Neutrophil (primary cell): ENCODE measurements around the gene SUPT20H.

ENCODE experiments used
- H3K27ac ChIP-seq: fragments of 200-600 bp; sonication (generic); 2 replicates; pipeline ENCODE4 v1.5.1; 2016; ENCODE audit warnings: mild to moderate bottlenecking, moderate library complexity
- H3K27me3 ChIP-seq: fragments of 200-600 bp; sonication (generic); 2 replicates; pipeline ENCODE4 v1.6.0; 2016; ENCODE audit warnings: mild to moderate bottlenecking
- H3K36me3 ChIP-seq: fragments of 200-600 bp; sonication (generic); 2 replicates; pipeline ENCODE4 v1.5.1; 2017
- H3K4me1 ChIP-seq, 2 experiments: fragments of 200-600 bp in 1 of 2; sonication (generic) in 1 of 2; 1 replicate in 1 of 2; 2 replicates in 1 of 2; pipeline versions ENCODE4 v1.5.1 to v1.6.1; 2013 to 2016; ENCODE audit warnings: low read depth in 1 of 2, low read length in 1 of 2, mild to moderate bottlenecking in 1 of 2, moderate library complexity in 1 of 2; ENCODE audit not compliant: control insufficient read depth in 1 of 2, insufficient read depth in 1 of 2
- H3K4me3 ChIP-seq, 2 experiments: fragments of 200-600 bp in 1 of 2; sonication (generic) in 1 of 2; 1 replicate in 1 of 2; 2 replicates in 1 of 2; pipeline ENCODE4 v1.5.1; 2013 to 2016; ENCODE audit warnings: low read depth in 1 of 2, low read length in 1 of 2, mild to moderate bottlenecking in 1 of 2, moderate library complexity in 1 of 2
- H3K9me3 ChIP-seq: fragments of 200-600 bp; sonication (generic); 2 replicates; pipeline ENCODE4 v1.5.1; 2016
- TF ChIP-seq, protein P1 (sequence below): fragments of 200-600 bp; sonication (generic); IDR thresholded peaks from 2 replicates; pipeline ENCODE4 v1.5.1; 2016; ENCODE audit warnings: antibody characterized with exemption

The SUPT20H gene

DNA sequence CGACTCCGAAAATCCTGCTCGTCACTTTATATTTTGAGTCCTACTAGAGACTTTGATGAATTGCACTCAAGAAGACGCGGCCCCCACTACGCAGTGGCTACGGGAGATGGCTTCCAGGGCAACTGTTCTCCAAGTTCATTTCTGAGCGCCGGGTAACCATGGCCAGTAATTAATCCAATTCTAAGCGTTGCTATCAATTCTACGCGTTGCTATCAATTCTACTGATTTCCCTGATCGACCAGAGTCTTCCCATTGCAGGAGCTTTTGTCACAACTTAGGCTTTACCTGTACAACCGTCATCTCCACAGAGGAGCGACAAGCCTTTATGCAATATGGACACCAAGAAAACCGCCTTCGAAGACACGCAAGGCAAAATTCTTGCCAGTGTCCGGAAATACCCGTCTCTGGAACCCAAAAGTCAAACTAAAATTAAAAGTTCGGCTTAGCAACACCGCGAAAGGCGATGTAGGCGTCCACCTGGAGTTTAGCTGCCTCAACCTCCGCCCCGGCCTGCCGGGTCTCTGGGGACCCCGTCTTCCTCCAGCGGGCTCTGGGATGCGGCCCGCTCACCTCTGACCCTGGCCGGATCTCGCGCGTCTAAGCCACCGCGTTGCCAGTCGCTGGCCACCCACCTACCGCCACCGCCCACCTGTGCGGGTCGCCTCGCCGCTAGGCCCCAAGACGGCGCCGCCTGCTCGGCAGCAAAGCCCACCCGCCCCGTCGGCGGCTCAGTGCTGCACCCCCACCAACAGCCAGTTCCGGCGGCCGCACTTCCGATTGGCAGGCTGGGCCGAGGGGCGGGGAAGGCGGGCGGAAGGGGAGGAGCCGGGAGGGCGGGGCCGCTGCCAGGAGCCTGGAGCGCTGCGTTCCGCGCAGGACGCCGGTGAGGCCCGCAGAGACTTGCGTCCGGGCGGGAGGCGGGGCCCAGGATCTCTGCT lies at the start of gene SUPT20H:
SUPT20H (minus strand) TSS at position 779 of the 938 bp plus-strand sequence. CDS start 8,198 bp downstream, outside the sequence.
- no peaks in the 10 kb centered on the region for H3K9me3 ChIP-seq
- peak within 1 kb of the TSS; percentile 69 to 93 for H3K4me3 ChIP-seq
- no peaks in the 10 kb centered on the region for H3K36me3 ChIP-seq
- peaks cover 25 to 29% of the 10 kb centered on the region in 2 experiments for H3K4me1 ChIP-seq
- peak within 1 kb of the TSS; percentile 85 for H3K27ac ChIP-seq
- TF ChIP-seq, protein P1, sequence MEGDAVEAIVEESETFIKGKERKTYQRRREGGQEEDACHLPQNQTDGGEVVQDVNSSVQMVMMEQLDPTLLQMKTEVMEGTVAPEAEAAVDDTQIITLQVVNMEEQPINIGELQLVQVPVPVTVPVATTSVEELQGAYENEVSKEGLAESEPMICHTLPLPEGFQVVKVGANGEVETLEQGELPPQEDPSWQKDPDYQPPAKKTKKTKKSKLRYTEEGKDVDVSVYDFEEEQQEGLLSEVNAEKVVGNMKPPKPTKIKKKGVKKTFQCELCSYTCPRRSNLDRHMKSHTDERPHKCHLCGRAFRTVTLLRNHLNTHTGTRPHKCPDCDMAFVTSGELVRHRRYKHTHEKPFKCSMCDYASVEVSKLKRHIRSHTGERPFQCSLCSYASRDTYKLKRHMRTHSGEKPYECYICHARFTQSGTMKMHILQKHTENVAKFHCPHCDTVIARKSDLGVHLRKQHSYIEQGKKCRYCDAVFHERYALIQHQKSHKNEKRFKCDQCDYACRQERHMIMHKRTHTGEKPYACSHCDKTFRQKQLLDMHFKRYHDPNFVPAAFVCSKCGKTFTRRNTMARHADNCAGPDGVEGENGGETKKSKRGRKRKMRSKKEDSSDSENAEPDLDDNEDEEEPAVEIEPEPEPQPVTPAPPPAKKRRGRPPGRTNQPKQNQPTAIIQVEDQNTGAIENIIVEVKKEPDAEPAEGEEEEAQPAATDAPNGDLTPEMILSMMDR, result peak; percentile 54
- peaks cover 5% of the 10 kb centered on the region for H3K27me3 ChIP-seq

DNA sequence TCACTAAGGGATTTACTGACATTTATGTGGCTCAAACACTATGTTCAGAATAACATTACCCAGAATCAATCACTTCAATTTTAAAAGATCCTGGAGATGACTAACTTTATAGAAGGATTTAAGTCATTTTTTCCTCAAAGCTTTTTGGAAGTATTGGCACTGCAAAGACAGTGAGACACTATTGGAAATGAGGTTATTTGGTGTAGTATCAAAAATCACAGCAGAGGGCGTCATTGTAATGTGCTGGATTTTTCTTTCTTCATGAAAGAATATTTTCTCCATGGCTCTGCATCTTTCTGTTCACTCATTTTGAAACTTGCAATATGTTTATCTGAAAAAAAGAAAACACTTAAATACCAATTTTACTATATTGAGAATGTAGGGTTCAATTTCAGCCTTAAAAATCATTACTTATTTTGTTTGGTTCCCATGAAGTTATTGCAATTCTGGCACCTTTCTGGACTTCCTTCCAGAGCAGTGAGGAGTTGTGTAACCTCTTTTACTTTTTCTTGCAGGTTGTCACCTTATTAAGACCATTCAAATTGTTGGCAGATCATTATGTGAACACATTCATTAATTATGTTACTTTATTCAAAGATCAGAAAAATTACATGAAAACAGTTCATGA lies 49.7 kb upstream of the SUPT20H start:
- Histone ChIP-seq H3K4me1 (peaks cover 17% of the 10 kb centered on the region in 2 experiments), H3K36me3 (peaks cover 89% of the 10 kb centered on the region), H3K4me3 (no peak overlapping the region), H3K27me3 (no peaks in the 10 kb centered on the region), H3K27ac (peak overlapping the region; percentile 65), H3K9me3 (no peaks in the 10 kb centered on the region)
- TF ChIP-seq, protein P1, result peak; percentile 46

DNA sequence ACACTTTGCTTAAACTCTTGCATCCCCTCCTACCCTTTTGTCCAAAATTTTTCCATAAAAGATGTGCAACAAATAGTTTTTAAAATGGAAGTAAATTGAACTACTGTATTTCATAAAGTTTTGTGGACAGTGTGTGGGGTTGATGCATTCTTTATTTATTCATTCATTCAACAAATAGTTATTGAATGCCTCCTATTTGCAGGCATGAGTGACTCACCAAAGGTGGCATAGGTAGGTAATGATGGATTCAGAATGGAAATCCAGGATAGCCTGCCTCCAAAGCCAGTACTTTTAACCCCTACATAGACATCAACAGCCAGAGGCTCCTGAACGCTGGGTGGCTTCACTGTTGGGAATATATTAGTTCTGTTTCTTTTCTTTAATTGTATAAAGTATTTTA lies 48.4 kb upstream of the SUPT20H start:
- no peaks in the 10 kb centered on the region for H3K27me3 ChIP-seq
- H3K4me3 ChIP-seq, result no peak overlapping the region
- H3K4me1 ChIP-seq, result peaks cover 19 to 22% of the 10 kb centered on the region in 2 experiments
- peak overlapping the region; percentile 65 for H3K27ac ChIP-seq
- TF ChIP-seq, protein P1, result no peak
- no peaks in the 10 kb centered on the region for H3K9me3 ChIP-seq
- peaks cover 83% of the 10 kb centered on the region for H3K36me3 ChIP-seq

DNA sequence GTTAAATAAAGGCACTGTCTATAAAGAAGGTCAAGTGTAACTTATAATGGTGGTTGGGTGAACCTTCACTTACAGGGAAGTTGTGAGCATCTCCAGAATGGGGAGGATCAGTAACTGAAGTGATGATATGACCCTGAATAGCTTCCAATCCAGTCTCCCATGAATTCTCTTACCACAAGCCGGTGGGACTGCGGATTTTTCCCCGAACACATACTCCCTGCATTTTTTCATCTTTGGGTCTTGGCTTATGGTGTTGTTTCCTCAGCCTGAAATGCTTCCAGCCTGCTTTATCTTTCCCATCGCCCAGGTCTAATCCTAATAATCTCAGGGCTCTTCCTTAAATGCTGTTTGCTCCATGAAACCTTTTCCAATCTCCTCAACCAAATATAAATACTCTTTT lies 48.0 kb upstream of the SUPT20H start:
- TF ChIP-seq, protein P1, result no peak
- Histone ChIP-seq H3K4me3 (no peak overlapping the region), H3K36me3 (peaks cover 79% of the 10 kb centered on the region), H3K4me1 (peaks cover 23 to 26% of the 10 kb centered on the region in 2 experiments), H3K9me3 (no peaks in the 10 kb centered on the region), H3K27me3 (no peaks in the 10 kb centered on the region), H3K27ac (peak overlapping the region; percentile 65)

DNA sequence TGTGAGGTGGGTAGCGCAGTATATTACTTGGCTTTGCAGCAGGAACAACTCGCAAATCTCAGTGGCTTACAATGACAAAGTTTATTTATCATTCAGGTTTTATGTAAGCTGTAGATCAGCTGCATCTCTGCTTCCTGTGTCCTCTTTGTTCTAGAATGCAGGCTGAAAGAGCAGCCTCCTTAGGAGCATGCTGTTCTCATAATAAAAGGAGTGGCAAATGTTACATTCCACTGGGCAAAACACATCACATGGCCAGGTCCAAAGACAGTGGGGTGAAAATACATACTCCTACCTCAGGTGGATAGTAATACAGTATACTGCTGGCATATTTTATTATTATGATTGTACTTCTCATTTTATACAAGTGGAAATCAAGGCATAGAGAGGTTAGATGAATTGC lies 47.2 kb upstream of the SUPT20H start:
- no peaks in the 10 kb centered on the region for H3K9me3 ChIP-seq
- H3K27ac ChIP-seq, result peak overlapping the region; percentile 65
- H3K36me3 ChIP-seq, result peaks cover 71% of the 10 kb centered on the region
- H3K27me3 ChIP-seq, result no peaks in the 10 kb centered on the region
- peaks cover 31 to 35% of the 10 kb centered on the region in 2 experiments for H3K4me1 ChIP-seq
- H3K4me3 ChIP-seq, result no peak overlapping the region
- TF ChIP-seq, protein P1, result no peak
